ENCODE measurements around the gene HOXC10. TPM values are rescaled to one million over a fixed set of nuclear protein-coding genes. Genes with fewer than 3 reads are reported as not detected.

HOXC10 gene
- total RNA-seq, 2 experiments from 2014 or later: not detected

DNA sequence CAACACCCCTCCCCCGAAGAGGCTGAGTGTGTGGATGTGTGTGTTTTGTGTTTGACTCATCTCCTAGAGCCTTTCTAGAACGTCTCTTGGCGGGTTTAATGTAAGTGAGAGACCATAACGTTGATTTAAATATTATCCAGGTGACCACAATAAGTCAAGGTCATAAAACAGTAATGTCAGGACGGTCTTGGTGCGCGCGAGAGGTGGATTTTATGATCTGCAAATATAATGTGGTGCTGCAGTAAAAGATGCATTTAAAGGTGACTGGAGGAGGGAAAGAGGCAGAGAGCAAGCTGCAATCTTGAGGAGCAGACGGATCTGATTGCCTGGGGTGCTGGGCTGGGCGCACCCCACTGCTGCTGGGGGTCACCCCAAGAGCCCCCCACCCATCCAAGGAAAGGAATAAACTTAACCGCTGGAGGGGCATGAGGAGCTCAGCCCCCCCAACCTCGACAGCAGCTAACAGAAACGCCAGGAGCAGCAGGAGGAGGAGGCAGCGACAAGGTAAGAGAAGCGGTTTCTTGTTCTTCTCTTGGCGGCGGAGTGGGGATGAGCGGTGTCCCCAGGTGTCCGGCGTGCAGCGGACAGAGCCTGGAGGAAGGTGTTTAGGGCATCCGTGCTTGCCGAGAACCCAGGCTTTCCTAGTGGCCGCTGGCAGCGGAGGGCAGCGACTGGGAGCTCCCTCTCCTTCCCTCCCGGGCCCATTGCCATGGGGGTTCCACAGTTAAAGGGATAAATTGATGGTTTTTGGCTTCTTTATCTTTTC is 5.5 kb downstream of the HOXC10 start:
- Mint-ChIP-seq H3K27ac (no peak overlapping the region), H3K36me3 (ENCODE audit: low read depth) (peaks cover 2% of the 10 kb centered on the region), H3K4me1 (ENCODE audit: low read depth) (peaks cover 41% of the 10 kb centered on the region), H3K27me3 (peaks cover 94% of the 10 kb centered on the region), H3K4me3 (no peak overlapping the region), H3K9me3 (no peaks in the 10 kb centered on the region)
- POLR2A ChIA-PET: interaction anchor here (0.8 to 1.2 kb wide), 2 partner anchors 38 to 201 kb away, joined by 3 read pairs; no protein-coding TSS in a partner anchor
- DNase-seq (no peak), ATAC-seq (no peak)
- CTCF ChIA-PET: interaction anchor here (0.7 to 4.0 kb wide), 10 partner anchors 8 to 244 kb away, joined by 3 to 27 read pairs (median 5); no protein-coding TSS in a partner anchor
- intact Hi-C loops (cut with micrococcal nuclease): loop anchor here (5.0 kb wide), 1 partner anchor 33 kb away; no protein-coding TSS in a partner anchor
- TF ChIP-seq, protein P1, sequence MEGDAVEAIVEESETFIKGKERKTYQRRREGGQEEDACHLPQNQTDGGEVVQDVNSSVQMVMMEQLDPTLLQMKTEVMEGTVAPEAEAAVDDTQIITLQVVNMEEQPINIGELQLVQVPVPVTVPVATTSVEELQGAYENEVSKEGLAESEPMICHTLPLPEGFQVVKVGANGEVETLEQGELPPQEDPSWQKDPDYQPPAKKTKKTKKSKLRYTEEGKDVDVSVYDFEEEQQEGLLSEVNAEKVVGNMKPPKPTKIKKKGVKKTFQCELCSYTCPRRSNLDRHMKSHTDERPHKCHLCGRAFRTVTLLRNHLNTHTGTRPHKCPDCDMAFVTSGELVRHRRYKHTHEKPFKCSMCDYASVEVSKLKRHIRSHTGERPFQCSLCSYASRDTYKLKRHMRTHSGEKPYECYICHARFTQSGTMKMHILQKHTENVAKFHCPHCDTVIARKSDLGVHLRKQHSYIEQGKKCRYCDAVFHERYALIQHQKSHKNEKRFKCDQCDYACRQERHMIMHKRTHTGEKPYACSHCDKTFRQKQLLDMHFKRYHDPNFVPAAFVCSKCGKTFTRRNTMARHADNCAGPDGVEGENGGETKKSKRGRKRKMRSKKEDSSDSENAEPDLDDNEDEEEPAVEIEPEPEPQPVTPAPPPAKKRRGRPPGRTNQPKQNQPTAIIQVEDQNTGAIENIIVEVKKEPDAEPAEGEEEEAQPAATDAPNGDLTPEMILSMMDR (IDR thresholded peaks at IDR 0.05): no peak

DNA sequence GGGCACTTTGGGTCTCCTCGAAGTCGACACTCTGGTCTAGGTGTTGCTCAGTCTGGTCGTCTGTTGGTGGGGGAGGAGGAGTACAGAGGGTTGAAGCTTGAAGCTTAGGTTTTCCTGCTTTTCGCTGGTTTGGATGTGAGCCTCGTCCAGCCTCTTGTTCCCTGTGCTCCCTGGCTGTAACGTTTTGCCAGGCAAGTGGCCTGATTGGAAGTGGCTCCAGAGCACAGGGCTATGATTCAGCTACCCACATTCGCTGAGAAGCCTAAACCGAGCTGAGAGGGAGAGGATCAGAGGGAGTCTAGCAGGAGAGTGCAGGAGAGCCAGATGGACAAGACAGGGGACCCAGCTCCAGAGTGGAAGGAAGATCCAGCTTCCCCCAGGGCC is 6.1 kb downstream of the HOXC10 start:
- H3K27me3 Mint-ChIP-seq: peaks cover 92% of the 10 kb centered on the region
- POLR2A ChIA-PET: interaction anchor here (0.8 to 1.2 kb wide), 2 partner anchors 39 to 201 kb away, joined by 3 read pairs; no protein-coding TSS in a partner anchor
- CTCF ChIA-PET: interaction anchor here (1.1 to 4.0 kb wide), 11 partner anchors 13 to 245 kb away, joined by 3 to 27 read pairs (median 5); partner anchors contain the start of gene HOXC8
- intact Hi-C loops (cut with micrococcal nuclease): loop anchor here (5.0 kb wide), 1 partner anchor 34 kb away; no protein-coding TSS in a partner anchor
- peaks cover 2% of the 10 kb centered on the region for H3K36me3 Mint-ChIP-seq (ENCODE audit: low read depth)
- ATAC-seq: no peak
- no peak overlapping the region for H3K27ac Mint-ChIP-seq
- TF ChIP-seq, protein P1 (IDR thresholded peaks at IDR 0.05): no peak
- DNase-seq: no peak
- no peak overlapping the region for H3K4me3 Mint-ChIP-seq
- H3K4me1 Mint-ChIP-seq (ENCODE audit: low read depth): peaks cover 43% of the 10 kb centered on the region
- no peaks in the 10 kb centered on the region for H3K9me3 Mint-ChIP-seq

- POLR2A ChIA-PET: interaction anchor here (1.0 kb wide), 2 partner anchors 9 to 41 kb away, joined by 3 read pairs; no protein-coding TSS in a partner anchor
Measured at GRCh38 chr12:53992377-53992889, 7.5 kb downstream of the HOXC10 start.

DNA sequence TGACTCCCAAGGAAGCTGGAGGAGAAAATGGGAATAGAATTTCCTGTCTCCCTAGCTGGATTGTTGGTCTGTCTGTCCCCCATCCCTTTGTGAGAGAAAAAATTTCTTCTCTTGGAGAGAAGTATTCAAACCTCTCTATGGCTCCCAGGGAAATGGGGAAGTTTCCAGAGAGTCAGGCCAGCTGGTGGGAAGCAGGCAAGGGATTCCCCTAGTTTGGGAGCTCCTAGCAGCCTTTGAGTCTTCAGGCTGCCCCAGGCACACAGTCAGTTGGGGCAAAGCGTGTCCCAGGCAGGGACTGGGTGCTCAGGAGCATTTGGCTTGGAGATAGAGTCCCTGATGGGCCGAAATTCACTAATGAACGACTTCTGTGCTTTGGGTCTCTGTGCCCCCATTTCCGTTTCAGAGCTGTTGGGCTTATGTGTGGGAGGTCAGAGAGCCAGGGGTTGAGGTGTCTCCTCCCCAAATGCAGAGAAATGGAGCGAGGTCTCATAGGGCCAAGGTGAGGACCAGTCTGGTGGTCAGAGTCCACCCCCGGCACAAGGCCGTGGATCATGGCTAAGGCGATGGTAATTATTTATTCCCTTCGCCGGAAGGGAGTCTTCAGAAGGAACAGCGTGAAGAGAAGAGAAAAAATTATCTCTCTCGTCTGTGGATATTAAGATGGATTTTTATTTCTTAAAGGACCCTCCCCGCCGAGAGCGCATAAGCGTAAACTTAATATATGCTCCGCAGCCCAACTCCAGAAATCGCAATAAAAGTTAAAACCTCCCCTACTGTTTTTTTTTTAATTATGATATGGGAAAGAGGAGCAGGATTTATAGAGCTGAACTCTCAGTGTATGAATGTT is 8.4 kb downstream of the HOXC10 start:
- intact Hi-C loops (cut with micrococcal nuclease): loop anchor here (5.0 kb wide), 1 partner anchor 36 kb away; no protein-coding TSS in a partner anchor
- Mint-ChIP-seq H3K4me1 (ENCODE audit: low read depth) (peaks cover 46% of the 10 kb centered on the region), H3K36me3 (ENCODE audit: low read depth) (peaks cover 2% of the 10 kb centered on the region), H3K27me3 (peaks cover 88% of the 10 kb centered on the region), H3K4me3 (no peak overlapping the region), H3K9me3 (no peaks in the 10 kb centered on the region), H3K27ac (no peak overlapping the region)
- DNase-seq (no peak), ATAC-seq (no peak)
- TF ChIP-seq, protein P1 (IDR thresholded peaks at IDR 0.05): no peak
- ChIA-PET POLR2A (interaction anchor here (1.0 kb wide), 2 partner anchors 8 to 42 kb away, joined by 3 read pairs; no protein-coding TSS in a partner anchor), CTCF (interaction anchor here (1.3 to 4.0 kb wide), 7 partner anchors 9 to 247 kb away, joined by 3 to 27 read pairs (median 5); partner anchors contain the start of genes HOXC10 and HOXC5)

More at GRCh38 chr12:53992377-53992889, 7.5 kb downstream of the HOXC10 start:
- no peak overlapping the region for H3K4me3 Mint-ChIP-seq
- H3K4me1 Mint-ChIP-seq (ENCODE audit: low read depth): peaks cover 43% of the 10 kb centered on the region
- H3K27me3 Mint-ChIP-seq: peaks cover 88% of the 10 kb centered on the region
- TF ChIP-seq, protein P1 (IDR thresholded peaks at IDR 0.05): no peak
- intact Hi-C loops (cut with micrococcal nuclease): loop anchor here (5.0 kb wide), 1 partner anchor 35 kb away; no protein-coding TSS in a partner anchor
- DNase-seq (no peak), ATAC-seq (peak; percentile 32)
- peaks cover 2% of the 10 kb centered on the region for H3K36me3 Mint-ChIP-seq (ENCODE audit: low read depth)
- H3K27ac Mint-ChIP-seq: no peak overlapping the region
- no peaks in the 10 kb centered on the region for H3K9me3 Mint-ChIP-seq
- CTCF ChIA-PET: interaction anchor here (1.1 to 4.0 kb wide), 10 partner anchors 12 to 246 kb away, joined by 3 to 27 read pairs (median 4); partner anchors contain the start of genes HOXC5 and HOXC8

Data from activated CD8-positive, alpha-beta T cell treated with anti-CD3 and anti-CD28 coated beads for 36 hours (primary cell).